ENCODE results near the gene CASP7.

- TF ChIP-seq CTCF (IDR thresholded peaks at IDR 0.05) (no peak), POLR2AphosphoS5 (IDR thresholded peaks at IDR 0.05; ENCODE audit: low read depth, low read length) (no peak), TCF7L2 (IDR thresholded peaks at IDR 0.05; ENCODE audit: low read depth, low read length) (no peak)
Measured at GRCh38 chr10:113661332-113661731, 18.4 kb upstream of the CASP7 start.

Measured in Panc1 (cell line).